Measurements from ENCODE around the gene KPNA1. TPM values are rescaled to one million over a fixed set of nuclear protein-coding genes. Genes with fewer than 3 reads are reported as not detected.

KPNA1 gene
- total RNA-seq, 1 experiment from 2014 or later = 78.5 TPM

DNA sequence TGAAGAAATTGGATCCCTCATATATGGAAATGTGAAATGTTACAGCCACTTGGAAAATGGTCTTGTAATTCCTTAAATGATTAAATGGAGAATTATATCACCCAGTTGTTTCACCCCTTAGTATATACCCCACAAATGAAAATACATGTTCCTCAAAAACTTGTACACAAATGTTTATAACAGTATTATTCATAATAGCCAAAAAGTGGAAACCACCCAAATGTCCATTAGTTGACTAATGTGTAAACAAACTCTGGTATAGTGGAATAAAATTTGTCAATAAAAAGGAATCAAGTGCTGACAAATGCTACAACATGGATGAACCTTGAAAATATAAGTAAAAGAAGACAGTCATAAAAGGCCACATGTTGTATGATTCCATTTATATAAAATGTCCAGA is 118.2 kb downstream of the KPNA1 start:
- H3K27me3 Mint-ChIP-seq (ENCODE audit: unreplicated experiment) = no peaks in the 10 kb centered on the region
- no peaks in the 10 kb centered on the region for H3K36me3 Mint-ChIP-seq (ENCODE audit: insufficient read depth, unreplicated experiment)
- intact Hi-C loops (cut with micrococcal nuclease; ENCODE audit: unreplicated experiment) = no loop called here
- H3K9me3 Mint-ChIP-seq (ENCODE audit: low read depth, unreplicated experiment) = no peaks in the 10 kb centered on the region
- CTCF ChIA-PET = interaction anchor here (1.3 kb wide), 1 partner anchor 13 kb away, joined by 6 read pairs; the partner anchor contains the start of gene FAM162A
- no peak for TF ChIP-seq CTCF (IDR thresholded peaks at IDR 0.05; ENCODE audit: unreplicated experiment)
- H3K4me1 Mint-ChIP-seq (ENCODE audit: low read depth, unreplicated experiment) = no peaks in the 10 kb centered on the region
- DNase-seq = no peak
- BruUV-seq (replicated peaks) = no TSS peak
- no peak overlapping the region for H3K27ac Mint-ChIP-seq (ENCODE audit: unreplicated experiment)
- no peak overlapping the region for H3K4me3 Mint-ChIP-seq (ENCODE audit: low read depth, unreplicated experiment)

DNA sequence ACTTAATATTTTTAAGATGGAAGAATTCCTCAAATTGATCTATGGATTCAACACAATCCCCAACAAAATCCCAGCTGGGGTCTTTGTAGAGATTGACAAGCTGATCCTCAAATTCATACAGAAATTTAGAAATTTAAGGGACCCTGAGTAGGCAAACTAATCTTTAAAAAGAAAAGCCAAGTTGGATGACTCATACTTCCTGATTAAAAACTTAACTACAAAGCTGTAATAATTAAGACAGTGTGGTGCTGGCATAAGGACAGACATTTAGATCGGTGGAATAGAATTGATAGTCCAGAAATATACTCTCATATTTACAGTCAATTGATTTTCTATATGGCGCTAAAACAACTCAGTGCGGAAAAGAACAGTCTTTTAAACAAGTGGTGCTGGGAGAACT is 119.2 kb downstream of the KPNA1 start:
- H3K36me3 Mint-ChIP-seq (ENCODE audit: insufficient read depth, unreplicated experiment) = no peaks in the 10 kb centered on the region
- no peaks in the 10 kb centered on the region for H3K9me3 Mint-ChIP-seq (ENCODE audit: low read depth, unreplicated experiment)
- no TSS peak for BruUV-seq (replicated peaks)
- CTCF ChIA-PET = interaction anchor here (1.3 kb wide), 1 partner anchor 12 kb away, joined by 6 read pairs; the partner anchor contains the start of gene FAM162A
- no peak for DNase-seq
- intact Hi-C loops (cut with micrococcal nuclease; ENCODE audit: unreplicated experiment) = no loop called here
- no peak for TF ChIP-seq CTCF (IDR thresholded peaks at IDR 0.05; ENCODE audit: unreplicated experiment)
- H3K27me3 Mint-ChIP-seq (ENCODE audit: unreplicated experiment) = no peaks in the 10 kb centered on the region
- H3K27ac Mint-ChIP-seq (ENCODE audit: unreplicated experiment) = no peak overlapping the region
- H3K4me1 Mint-ChIP-seq (ENCODE audit: low read depth, unreplicated experiment) = no peaks in the 10 kb centered on the region
- H3K4me3 Mint-ChIP-seq (ENCODE audit: low read depth, unreplicated experiment) = no peak overlapping the region

- no peaks in the 10 kb centered on the region for H3K9me3 Mint-ChIP-seq (ENCODE audit: low read depth, unreplicated experiment)
- no peak for TF ChIP-seq CTCF (IDR thresholded peaks at IDR 0.05; ENCODE audit: unreplicated experiment)
- no peaks in the 10 kb centered on the region for H3K36me3 Mint-ChIP-seq (ENCODE audit: insufficient read depth, unreplicated experiment)
- intact Hi-C loops (cut with micrococcal nuclease; ENCODE audit: unreplicated experiment) = no loop called here
- no TSS peak for BruUV-seq (replicated peaks)
- H3K27ac Mint-ChIP-seq (ENCODE audit: unreplicated experiment) = no peak overlapping the region
- CTCF ChIA-PET = interaction anchor here (1.6 kb wide), 1 partner anchor 307 kb away, joined by 3 read pairs; no protein-coding TSS in a partner anchor
- no peaks in the 10 kb centered on the region for H3K4me1 Mint-ChIP-seq (ENCODE audit: low read depth, unreplicated experiment)
- no peak overlapping the region for H3K4me3 Mint-ChIP-seq (ENCODE audit: low read depth, unreplicated experiment)
- H3K27me3 Mint-ChIP-seq (ENCODE audit: unreplicated experiment) = no peaks in the 10 kb centered on the region
- DNase-seq = no peak
Observed at GRCh38 chr3:122394173-122394572, 120.6 kb downstream of the KPNA1 start.

- Mint-ChIP-seq H3K9me3 (ENCODE audit: low read depth, unreplicated experiment) (no peaks in the 10 kb centered on the region), H3K4me3 (ENCODE audit: low read depth, unreplicated experiment) (no peak overlapping the region), H3K27me3 (ENCODE audit: unreplicated experiment) (no peaks in the 10 kb centered on the region), H3K27ac (ENCODE audit: unreplicated experiment) (no peak overlapping the region), H3K36me3 (ENCODE audit: insufficient read depth, unreplicated experiment) (no peaks in the 10 kb centered on the region), H3K4me1 (ENCODE audit: low read depth, unreplicated experiment) (no peaks in the 10 kb centered on the region)
- BruUV-seq (replicated peaks) = no TSS peak
- intact Hi-C loops (cut with micrococcal nuclease; ENCODE audit: unreplicated experiment) = no loop called here
- DNase-seq = no peak
- TF ChIP-seq CTCF (IDR thresholded peaks at IDR 0.05; ENCODE audit: unreplicated experiment) = peak; percentile 43
- CTCF ChIA-PET = interaction anchor here (0.5 to 1.6 kb wide), 8 partner anchors 10 to 499 kb away, joined by 3 to 24 read pairs (median 3); partner anchors contain the start of genes FAM162A, MIX23, SLC15A2 and WDR5B
Observed at GRCh38 chr3:122392868-122393844, 121.6 kb downstream of the KPNA1 start.

Measured in Calu3 (cell line).